Chondrocyte (in vitro differentiated cells): ENCODE measurements around the gene CHCHD3. TPM values are rescaled to one million over a fixed set of nuclear protein-coding genes. Genes with fewer than 3 reads are reported as not detected.

Experiments
- DNase-seq: peaks from one replicate; pipeline ENCODE4 v3.0.0; 2021; ENCODE audit warnings: mixed read lengths, low spot score
- H3K27ac Mint-ChIP-seq: one replicate; pipeline ENCODE4 v1.8.0; 2021; ENCODE audit warnings: mild to moderate bottlenecking, moderate library complexity, mixed read lengths; ENCODE audit not compliant: unreplicated experiment
- H3K27me3 Mint-ChIP-seq: 2 replicates; pipeline ENCODE4 v1.8.0; 2021; ENCODE audit warnings: low read depth, mixed read lengths
- H3K36me3 Mint-ChIP-seq: 2 replicates; pipeline ENCODE4 v1.8.0; 2021; ENCODE audit warnings: low read depth, mixed read lengths
- H3K4me1 Mint-ChIP-seq: 2 replicates; pipeline ENCODE4 v1.8.0; 2021; ENCODE audit warnings: low read depth, mild to moderate bottlenecking, mixed read lengths
- H3K4me3 Mint-ChIP-seq: one replicate; pipeline ENCODE4 v1.8.0; 2021; ENCODE audit warnings: mild to moderate bottlenecking, moderate library complexity, mixed read lengths; ENCODE audit not compliant: unreplicated experiment
- H3K9me3 Mint-ChIP-seq: 2 replicates; pipeline ENCODE4 v1.8.0; 2021; ENCODE audit warnings: low read depth, mixed read lengths
- total RNA-seq: library from RNA; stranded (reverse); gene quantifications from 3 replicates; pipeline ENCODE4 v1.2.1, GENCODE V29; 2021
- TF ChIP-seq, protein P1 (sequence below): fragments of 200-600 bp; sonication (generic); IDR thresholded peaks from 2 replicates; pipeline ENCODE4 v1.5.0; 2021; ENCODE audit warnings: antibody characterized with exemption, mild to moderate bottlenecking, moderate library complexity

The CHCHD3 gene
- total RNA-seq, 1 donor from 2014 or later, result 42.6 TPM

DNA sequence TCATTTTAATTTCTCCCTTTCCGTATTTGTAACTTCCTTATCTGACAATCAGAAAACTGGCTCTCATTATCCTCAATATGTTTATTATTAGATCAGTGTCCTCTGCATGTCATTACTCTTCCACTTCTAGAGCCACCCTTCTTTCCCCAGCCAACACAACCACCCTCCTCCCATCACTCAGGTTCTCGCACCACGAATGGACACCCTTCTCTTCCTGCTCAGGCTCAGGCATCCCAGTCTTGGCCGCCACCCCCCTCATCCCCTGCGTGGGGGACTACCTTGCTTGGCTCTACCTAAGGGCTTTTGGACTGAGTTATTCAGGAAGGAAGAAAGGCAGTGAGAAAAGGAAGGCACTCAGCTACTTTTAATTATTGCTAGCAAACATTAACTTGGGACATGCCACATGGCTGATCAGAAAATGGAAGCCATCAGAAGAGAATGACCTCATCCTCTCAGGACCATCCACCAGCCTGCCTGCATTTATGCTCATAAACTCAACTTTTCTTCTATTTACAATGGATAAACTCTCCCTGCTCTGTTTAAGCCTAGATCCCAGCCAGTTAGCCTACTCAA lies 305.8 kb downstream of the CHCHD3 start:
- peaks cover 8% of the 10 kb centered on the region for H3K4me1 Mint-ChIP-seq
- no peak for DNase-seq
- H3K27me3 Mint-ChIP-seq, result no peaks in the 10 kb centered on the region
- peaks cover 2% of the 10 kb centered on the region for H3K36me3 Mint-ChIP-seq
- H3K27ac Mint-ChIP-seq, result no peak overlapping the region
- H3K9me3 Mint-ChIP-seq, result no peaks in the 10 kb centered on the region
- H3K4me3 Mint-ChIP-seq, result no peak overlapping the region
- TF ChIP-seq, protein P1, sequence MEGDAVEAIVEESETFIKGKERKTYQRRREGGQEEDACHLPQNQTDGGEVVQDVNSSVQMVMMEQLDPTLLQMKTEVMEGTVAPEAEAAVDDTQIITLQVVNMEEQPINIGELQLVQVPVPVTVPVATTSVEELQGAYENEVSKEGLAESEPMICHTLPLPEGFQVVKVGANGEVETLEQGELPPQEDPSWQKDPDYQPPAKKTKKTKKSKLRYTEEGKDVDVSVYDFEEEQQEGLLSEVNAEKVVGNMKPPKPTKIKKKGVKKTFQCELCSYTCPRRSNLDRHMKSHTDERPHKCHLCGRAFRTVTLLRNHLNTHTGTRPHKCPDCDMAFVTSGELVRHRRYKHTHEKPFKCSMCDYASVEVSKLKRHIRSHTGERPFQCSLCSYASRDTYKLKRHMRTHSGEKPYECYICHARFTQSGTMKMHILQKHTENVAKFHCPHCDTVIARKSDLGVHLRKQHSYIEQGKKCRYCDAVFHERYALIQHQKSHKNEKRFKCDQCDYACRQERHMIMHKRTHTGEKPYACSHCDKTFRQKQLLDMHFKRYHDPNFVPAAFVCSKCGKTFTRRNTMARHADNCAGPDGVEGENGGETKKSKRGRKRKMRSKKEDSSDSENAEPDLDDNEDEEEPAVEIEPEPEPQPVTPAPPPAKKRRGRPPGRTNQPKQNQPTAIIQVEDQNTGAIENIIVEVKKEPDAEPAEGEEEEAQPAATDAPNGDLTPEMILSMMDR, result no peak

DNA sequence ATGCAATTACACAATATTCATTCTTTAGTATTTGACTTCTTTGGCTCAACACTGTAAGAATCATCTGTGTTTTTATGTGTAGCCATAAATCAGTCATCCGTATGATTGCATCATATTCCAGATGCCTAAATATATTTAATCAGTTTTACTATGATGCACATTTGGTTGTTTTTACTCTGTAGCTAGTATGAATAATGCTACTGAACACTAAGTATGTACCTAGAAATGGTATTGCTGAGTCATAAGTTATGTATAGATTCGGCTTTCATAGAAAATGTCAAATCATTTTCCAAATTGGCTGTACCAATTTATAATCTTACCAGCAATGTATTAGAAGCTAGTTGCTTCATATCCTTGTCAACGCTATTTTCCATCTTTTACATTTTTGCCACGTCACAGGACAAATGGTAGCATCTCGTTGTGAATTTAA lies 308.3 kb downstream of the CHCHD3 start:
- Mint-ChIP-seq H3K9me3 (peaks cover 16% of the 10 kb centered on the region), H3K27ac (no peak overlapping the region), H3K4me1 (peaks cover 8% of the 10 kb centered on the region), H3K4me3 (no peak overlapping the region), H3K36me3 (no peaks in the 10 kb centered on the region), H3K27me3 (no peaks in the 10 kb centered on the region)
- TF ChIP-seq, protein P1, result no peak
- no peak for DNase-seq

DNA sequence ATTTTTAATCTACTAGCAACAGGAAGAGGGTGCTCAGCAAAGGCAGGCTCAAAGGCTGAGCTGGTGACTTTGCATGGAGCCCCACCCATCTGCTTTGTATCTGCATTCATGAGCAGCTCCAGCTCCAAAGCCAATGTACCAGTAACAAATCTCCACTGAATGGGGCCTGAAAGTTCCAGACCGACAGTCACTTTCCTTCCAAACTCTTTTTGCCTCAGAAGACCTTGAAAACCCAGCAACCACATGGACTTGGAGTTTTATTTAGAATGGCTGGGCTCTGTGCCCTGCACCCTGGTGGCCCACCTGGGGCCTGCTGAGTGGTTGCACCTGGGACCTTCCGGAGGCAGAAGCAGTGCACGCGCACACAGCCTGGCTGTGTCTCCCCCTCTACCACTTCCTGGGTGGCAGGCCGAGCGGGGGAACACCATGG lies 310.6 kb downstream of the CHCHD3 start:
- no peaks in the 10 kb centered on the region for H3K36me3 Mint-ChIP-seq
- DNase-seq, result no peak
- peaks cover 8% of the 10 kb centered on the region for H3K4me1 Mint-ChIP-seq
- no peak overlapping the region for H3K4me3 Mint-ChIP-seq
- TF ChIP-seq, protein P1, result no peak
- peaks cover 16% of the 10 kb centered on the region for H3K9me3 Mint-ChIP-seq
- H3K27me3 Mint-ChIP-seq, result peaks cover 4% of the 10 kb centered on the region
- H3K27ac Mint-ChIP-seq, result no peak overlapping the region

DNA sequence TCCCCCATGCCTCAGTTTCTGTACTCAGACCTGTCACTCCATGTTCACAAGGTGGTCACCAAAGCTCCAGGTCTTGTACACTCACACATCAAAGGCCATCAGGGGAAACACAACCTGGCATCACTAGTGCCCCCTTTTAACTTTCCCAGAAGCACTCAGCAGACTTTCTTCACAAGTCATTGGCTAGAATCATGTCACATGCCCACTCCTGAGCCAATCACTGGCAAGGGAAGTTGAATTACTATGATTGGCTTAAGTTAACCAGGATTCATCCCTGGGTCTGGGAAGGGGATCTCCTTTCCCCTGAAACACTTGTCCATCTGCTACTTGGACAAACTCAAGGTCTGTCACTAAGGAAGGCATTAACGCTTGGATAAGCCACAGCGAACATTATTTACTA lies 311.8 kb downstream of the CHCHD3 start:
- H3K36me3 Mint-ChIP-seq, result no peaks in the 10 kb centered on the region
- no peak overlapping the region for H3K27ac Mint-ChIP-seq
- TF ChIP-seq, protein P1, result no peak
- H3K4me3 Mint-ChIP-seq, result no peak overlapping the region
- DNase-seq, result no peak
- peaks cover 4% of the 10 kb centered on the region for H3K27me3 Mint-ChIP-seq
- H3K9me3 Mint-ChIP-seq, result peaks cover 16% of the 10 kb centered on the region
- H3K4me1 Mint-ChIP-seq, result peaks cover 8% of the 10 kb centered on the region

DNA sequence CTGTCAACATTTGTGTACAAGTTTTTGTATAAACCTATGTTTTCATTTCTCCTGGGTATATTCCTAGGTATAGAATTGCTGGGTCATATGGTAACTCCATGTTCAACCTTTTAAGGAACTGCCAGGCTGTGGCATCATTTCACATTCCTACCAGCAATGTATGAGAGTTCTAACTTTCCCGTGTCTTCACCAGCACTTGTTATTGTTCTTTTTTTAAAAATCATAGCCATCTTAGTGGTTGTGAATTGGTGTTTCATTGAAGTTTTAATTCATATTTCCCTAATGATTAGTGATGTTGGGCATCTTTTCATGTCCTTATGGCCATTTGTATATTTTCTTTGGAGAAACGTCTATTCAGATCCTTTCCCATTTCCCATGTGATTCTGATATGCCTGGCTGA lies 312.6 kb downstream of the CHCHD3 start:
- no peak overlapping the region for H3K27ac Mint-ChIP-seq
- TF ChIP-seq, protein P1, result no peak
- H3K27me3 Mint-ChIP-seq, result peaks cover 4% of the 10 kb centered on the region
- H3K4me3 Mint-ChIP-seq, result no peak overlapping the region
- DNase-seq, result no peak
- peaks cover 8% of the 10 kb centered on the region for H3K4me1 Mint-ChIP-seq
- H3K9me3 Mint-ChIP-seq, result peaks cover 16% of the 10 kb centered on the region
- H3K36me3 Mint-ChIP-seq, result no peaks in the 10 kb centered on the region
